ENCODE results near the gene CEP72.

CEP72 gene

DNA sequence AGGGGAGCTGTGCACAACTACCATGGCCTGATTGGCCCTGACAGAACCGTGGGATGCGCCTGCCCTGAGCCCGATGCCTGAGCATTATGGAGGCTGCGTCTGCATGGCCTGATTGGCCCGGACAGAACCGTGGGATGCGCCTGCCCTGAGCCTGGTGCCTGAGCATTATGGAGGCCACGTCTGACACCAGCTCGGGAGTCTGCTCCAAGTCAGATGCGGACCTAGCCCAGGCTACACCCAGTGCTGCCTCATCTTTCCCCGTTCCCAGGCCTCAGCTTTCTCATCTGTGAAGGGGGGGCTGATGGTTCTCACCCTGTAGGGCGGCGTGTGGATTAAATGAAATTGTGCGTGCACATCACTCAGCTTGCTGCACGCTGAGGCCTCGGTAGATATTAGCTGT, 7.3 kb downstream of the CEP72 start:
- Histone ChIP-seq H3K4ac (ENCODE audit: low read length) (peak overlapping the region; percentile 15), H3K18ac (ENCODE audit: low read length) (no peak overlapping the region), H3K9me3 (replicated peaks in 1 of 2; ENCODE audit: control insufficient read depth in 2 of 2, insufficient read depth in 1 of 2, low read depth in 1 of 2, low read length in 2 of 2) (peaks cover 0 to 6% of the 10 kb centered on the region in 2 donors), H3K4me3 (ENCODE audit: low read length in 2 of 2) (no peak overlapping the region), H2BK12ac (ENCODE audit: low read length) (no peak overlapping the region), H3K27ac (replicated peaks; ENCODE audit: low read length) (no peak overlapping the region), H3K27me3 (ENCODE audit: control insufficient read depth in 3 of 3, insufficient read depth in 3 of 3, low read depth in 1 of 3, low read length in 3 of 3) (no peaks in the 10 kb centered on the region), H4K8ac (ENCODE audit: low read depth, low read length) (no peak overlapping the region), H3K4me2 (ENCODE audit: insufficient read depth, low read length, poor library complexity, severe bottlenecking) (no peak overlapping the region), H2AK5ac (ENCODE audit: low read depth, low read length) (no peak overlapping the region), H2AFZ (ENCODE audit: low read length) (no peak overlapping the region), H4K91ac (ENCODE audit: low read depth, low read length, poor library complexity) (no peak overlapping the region), H2BK15ac (ENCODE audit: low read length) (no peak overlapping the region), H3K23ac (ENCODE audit: low read depth, low read length, poor library complexity) (peak overlapping the region; percentile 89), H3K4me1 (ENCODE audit: control insufficient read depth in 2 of 2, insufficient read depth in 1 of 2, low read depth in 1 of 2, low read length in 2 of 2) (peaks cover 0 to 1% of the 10 kb centered on the region in 2 donors), H3K14ac (ENCODE audit: low read length) (no peak overlapping the region), H2BK5ac (ENCODE audit: low read length) (no peak overlapping the region), H3K79me1 (ENCODE audit: low read depth, low read length) (peaks cover 9% of the 10 kb centered on the region), H3K36me3 (replicated peaks in 1 of 2; ENCODE audit: control insufficient read depth in 2 of 2, insufficient read depth in 2 of 2, low read length in 2 of 2) (peaks cover 42 to 98% of the 10 kb centered on the region in 2 donors), H3K9ac (ENCODE audit: low read depth, low read length, poor library complexity) (no peak overlapping the region), H2BK120ac (ENCODE audit: low read depth, low read length) (no peak overlapping the region)
- WGBS, 2 donors (ENCODE audit: extremely low coverage in 2 of 2, insufficient read length in 2 of 2, insufficient replicate concordance in 1 of 2), result no CpG with 5 or more reads among the region's 16 CpGs
- no peak for DNase-seq (ENCODE audit: low spot score)

DNA sequence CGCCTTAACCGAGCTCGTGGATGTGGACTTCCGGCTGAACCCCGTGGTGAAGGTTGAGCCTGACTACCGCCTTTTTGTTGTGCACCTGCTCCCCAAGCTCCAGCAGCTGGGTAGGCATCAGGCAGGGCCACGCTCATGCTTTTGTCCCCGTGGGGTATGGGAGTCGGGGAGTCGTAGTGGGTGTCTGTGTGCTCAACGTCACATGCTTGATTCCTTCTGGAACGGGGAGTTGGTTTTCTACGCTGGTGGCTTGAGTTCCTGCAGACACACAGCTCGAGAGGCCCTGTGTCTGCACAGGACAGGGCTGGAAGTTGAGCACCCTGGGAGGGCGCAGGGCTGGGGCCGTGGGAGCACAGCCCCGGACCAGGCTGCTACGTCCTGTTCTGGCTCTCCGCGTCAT, 8.0 kb downstream of the CEP72 start:
- Histone ChIP-seq H3K14ac (ENCODE audit: low read length) (no peak overlapping the region), H3K4me3 (ENCODE audit: low read length in 2 of 2) (no peak overlapping the region), H3K9ac (ENCODE audit: low read depth, low read length, poor library complexity) (no peak overlapping the region), H2BK15ac (ENCODE audit: low read length) (no peak overlapping the region), H2AK5ac (ENCODE audit: low read depth, low read length) (no peak overlapping the region), H2BK5ac (ENCODE audit: low read length) (no peak overlapping the region), H3K27me3 (ENCODE audit: control insufficient read depth in 3 of 3, insufficient read depth in 3 of 3, low read depth in 1 of 3, low read length in 3 of 3) (no peaks in the 10 kb centered on the region), H3K79me1 (ENCODE audit: low read depth, low read length) (peaks cover 9% of the 10 kb centered on the region), H4K8ac (ENCODE audit: low read depth, low read length) (no peak overlapping the region), H2BK120ac (ENCODE audit: low read depth, low read length) (no peak overlapping the region), H3K27ac (replicated peaks; ENCODE audit: low read length) (no peak overlapping the region), H3K23ac (ENCODE audit: low read depth, low read length, poor library complexity) (no peak overlapping the region), H3K36me3 (replicated peaks in 1 of 2; ENCODE audit: control insufficient read depth in 2 of 2, insufficient read depth in 2 of 2, low read length in 2 of 2) (peaks cover 48 to 98% of the 10 kb centered on the region in 2 donors), H3K9me3 (replicated peaks in 1 of 2; ENCODE audit: control insufficient read depth in 2 of 2, insufficient read depth in 1 of 2, low read depth in 1 of 2, low read length in 2 of 2) (peaks cover 0 to 5% of the 10 kb centered on the region in 2 donors), H4K91ac (ENCODE audit: low read depth, low read length, poor library complexity) (no peak overlapping the region), H2BK12ac (ENCODE audit: low read length) (no peak overlapping the region), H3K4ac (ENCODE audit: low read length) (no peak overlapping the region), H3K4me1 (ENCODE audit: control insufficient read depth in 2 of 2, insufficient read depth in 1 of 2, low read depth in 1 of 2, low read length in 2 of 2) (peaks cover 0 to 1% of the 10 kb centered on the region in 2 donors), H3K4me2 (ENCODE audit: insufficient read depth, low read length, poor library complexity, severe bottlenecking) (no peak overlapping the region), H3K18ac (ENCODE audit: low read length) (no peak overlapping the region), H2AFZ (ENCODE audit: low read length) (no peak overlapping the region)
- no peak for DNase-seq (ENCODE audit: low spot score)
- no CpG with 5 or more reads among the region's 20 CpGs for WGBS, 2 donors (ENCODE audit: extremely low coverage in 2 of 2, insufficient read length in 2 of 2, insufficient replicate concordance in 1 of 2)

DNA sequence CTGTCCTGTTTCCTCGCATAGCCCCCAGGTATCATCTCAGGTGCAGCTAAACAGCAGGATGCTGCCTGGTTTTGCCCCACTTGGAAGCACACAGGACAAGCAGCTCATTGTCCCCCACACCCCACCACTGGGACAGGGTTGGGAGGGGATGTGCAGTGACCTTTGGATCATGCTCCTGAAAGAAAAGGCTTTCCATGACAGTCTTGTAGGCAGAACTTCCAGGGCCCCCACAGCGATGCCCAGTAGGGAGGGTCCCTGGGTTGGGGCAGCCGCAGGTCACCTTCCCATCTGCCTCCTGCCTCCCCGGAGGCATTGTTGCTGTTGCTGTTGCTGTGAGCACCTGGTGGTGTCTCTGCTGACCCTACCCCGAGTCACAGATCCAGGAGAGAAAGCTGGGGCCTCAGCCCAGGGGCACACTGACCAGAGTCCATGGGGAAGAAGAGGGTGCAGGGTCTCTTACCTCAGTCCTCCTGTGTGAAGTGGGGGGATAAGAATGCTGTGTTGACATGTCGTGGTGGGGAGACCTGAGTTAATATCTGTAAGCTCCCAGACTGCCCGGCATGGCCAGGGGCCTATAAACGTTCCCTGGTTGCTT, 8.5 kb downstream of the CEP72 start:
- no peak overlapping the region for H2BK5ac ChIP-seq (ENCODE audit: low read length)
- no peak overlapping the region for H4K8ac ChIP-seq (ENCODE audit: low read depth, low read length)
- H3K23ac ChIP-seq (ENCODE audit: low read depth, low read length, poor library complexity), result no peak overlapping the region
- no peak overlapping the region for H3K4me2 ChIP-seq (ENCODE audit: insufficient read depth, low read length, poor library complexity, severe bottlenecking)
- H2BK15ac ChIP-seq (ENCODE audit: low read length), result no peak overlapping the region
- no peaks in the 10 kb centered on the region for H3K27me3 ChIP-seq (ENCODE audit: control insufficient read depth in 3 of 3, insufficient read depth in 3 of 3, low read depth in 1 of 3, low read length in 3 of 3)
- no peak overlapping the region for H3K14ac ChIP-seq (ENCODE audit: low read length)
- no peak overlapping the region for H3K4me3 ChIP-seq (ENCODE audit: low read length in 2 of 2)
- H3K9me3 ChIP-seq (replicated peaks in 1 of 2; ENCODE audit: control insufficient read depth in 2 of 2, insufficient read depth in 1 of 2, low read depth in 1 of 2, low read length in 2 of 2), result peaks cover 0 to under 1% of the 10 kb centered on the region in 2 donors
- no peak overlapping the region for H4K91ac ChIP-seq (ENCODE audit: low read depth, low read length, poor library complexity)
- H3K36me3 ChIP-seq (replicated peaks in 1 of 2; ENCODE audit: control insufficient read depth in 2 of 2, insufficient read depth in 2 of 2, low read length in 2 of 2), result peaks cover 53 to 98% of the 10 kb centered on the region in 2 donors
- no peak overlapping the region for H2BK120ac ChIP-seq (ENCODE audit: low read depth, low read length)
- no peak for DNase-seq (ENCODE audit: low spot score)
- WGBS, 2 donors (ENCODE audit: extremely low coverage in 2 of 2, insufficient read length in 2 of 2, insufficient replicate concordance in 1 of 2), result no CpG with 5 or more reads among the region's 8 CpGs
- H3K9ac ChIP-seq (ENCODE audit: low read depth, low read length, poor library complexity), result peak overlapping the region; percentile 3
- H3K4ac ChIP-seq (ENCODE audit: low read length), result no peak overlapping the region
- H2BK12ac ChIP-seq (ENCODE audit: low read length), result no peak overlapping the region
- peaks cover 0 to 1% of the 10 kb centered on the region in 2 donors for H3K4me1 ChIP-seq (ENCODE audit: control insufficient read depth in 2 of 2, insufficient read depth in 1 of 2, low read depth in 1 of 2, low read length in 2 of 2)
- H3K79me1 ChIP-seq (ENCODE audit: low read depth, low read length), result peaks cover 9% of the 10 kb centered on the region
- no peak overlapping the region for H2AFZ ChIP-seq (ENCODE audit: low read length)
- no peak overlapping the region for H2AK5ac ChIP-seq (ENCODE audit: low read depth, low read length)
- no peak overlapping the region for H3K18ac ChIP-seq (ENCODE audit: low read length)
- no peak overlapping the region for H3K27ac ChIP-seq (replicated peaks; ENCODE audit: low read length)

DNA sequence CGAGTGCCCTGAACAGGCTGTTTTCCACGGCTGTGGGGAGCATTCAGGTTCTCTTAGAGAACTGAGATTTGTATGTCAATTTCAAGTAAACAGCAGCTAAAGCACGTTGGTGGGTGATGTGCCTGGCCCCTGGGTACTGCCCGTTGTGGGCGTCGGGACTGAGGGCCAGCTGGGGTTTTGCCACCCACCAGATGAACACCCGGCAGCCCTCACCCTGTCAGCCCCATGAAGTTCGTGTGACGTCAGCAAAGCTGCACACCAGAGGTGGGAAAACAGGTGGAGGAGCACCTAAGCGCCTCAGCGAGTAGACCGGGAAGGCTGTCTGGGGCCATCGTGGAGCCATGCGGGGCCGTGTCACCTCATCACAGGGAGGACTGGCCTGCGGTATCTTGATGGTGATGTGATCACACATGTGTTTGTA, 9.2 kb downstream of the CEP72 start:
- Histone ChIP-seq H4K8ac (ENCODE audit: low read depth, low read length) (no peak overlapping the region), H3K18ac (ENCODE audit: low read length) (no peak overlapping the region), H3K27me3 (ENCODE audit: control insufficient read depth in 3 of 3, insufficient read depth in 3 of 3, low read depth in 1 of 3, low read length in 3 of 3) (no peaks in the 10 kb centered on the region), H3K79me1 (ENCODE audit: low read depth, low read length) (peaks cover 9% of the 10 kb centered on the region), H4K91ac (ENCODE audit: low read depth, low read length, poor library complexity) (no peak overlapping the region), H3K4me2 (ENCODE audit: insufficient read depth, low read length, poor library complexity, severe bottlenecking) (no peak overlapping the region), H2BK120ac (ENCODE audit: low read depth, low read length) (no peak overlapping the region), H3K27ac (replicated peaks; ENCODE audit: low read length) (no peak overlapping the region), H3K4me3 (ENCODE audit: low read length in 2 of 2) (peak overlapping the region in 1 of 2 donors; percentile 24), H2AK5ac (ENCODE audit: low read depth, low read length) (no peak overlapping the region), H3K23ac (ENCODE audit: low read depth, low read length, poor library complexity) (no peak overlapping the region), H3K4ac (ENCODE audit: low read length) (no peak overlapping the region), H2BK5ac (ENCODE audit: low read length) (no peak overlapping the region), H3K4me1 (ENCODE audit: control insufficient read depth in 2 of 2, insufficient read depth in 1 of 2, low read depth in 1 of 2, low read length in 2 of 2) (peaks cover 0 to 1% of the 10 kb centered on the region in 2 donors), H2AFZ (ENCODE audit: low read length) (no peak overlapping the region), H3K9ac (ENCODE audit: low read depth, low read length, poor library complexity) (no peak overlapping the region), H3K36me3 (replicated peaks in 1 of 2; ENCODE audit: control insufficient read depth in 2 of 2, insufficient read depth in 2 of 2, low read length in 2 of 2) (peaks cover 57 to 98% of the 10 kb centered on the region in 2 donors), H2BK12ac (ENCODE audit: low read length) (no peak overlapping the region), H3K9me3 (replicated peaks in 1 of 2; ENCODE audit: control insufficient read depth in 2 of 2, insufficient read depth in 1 of 2, low read depth in 1 of 2, low read length in 2 of 2) (no peaks in the 10 kb centered on the region), H3K14ac (ENCODE audit: low read length) (no peak overlapping the region), H2BK15ac (ENCODE audit: low read length) (no peak overlapping the region)
- no peak for DNase-seq (ENCODE audit: low spot score)
- WGBS, 2 donors (ENCODE audit: extremely low coverage in 2 of 2, insufficient read length in 2 of 2, insufficient replicate concordance in 1 of 2), result no CpG with 5 or more reads among the region's 16 CpGs
